Raji (cell line): ENCODE measurements around the gene ARRDC5.
A peak's percentile ranks its signal among the peaks of the same experiment; 100 is the strongest.

Experiments
- POLR2A ChIP-seq: IDR thresholded peaks from 2 replicates; pipeline ENCODE4 v1.6.1; 2011; ENCODE audit warnings: low read depth, low read length, control low read depth; ENCODE audit not compliant: insufficient read depth

The ARRDC5 gene

DNA sequence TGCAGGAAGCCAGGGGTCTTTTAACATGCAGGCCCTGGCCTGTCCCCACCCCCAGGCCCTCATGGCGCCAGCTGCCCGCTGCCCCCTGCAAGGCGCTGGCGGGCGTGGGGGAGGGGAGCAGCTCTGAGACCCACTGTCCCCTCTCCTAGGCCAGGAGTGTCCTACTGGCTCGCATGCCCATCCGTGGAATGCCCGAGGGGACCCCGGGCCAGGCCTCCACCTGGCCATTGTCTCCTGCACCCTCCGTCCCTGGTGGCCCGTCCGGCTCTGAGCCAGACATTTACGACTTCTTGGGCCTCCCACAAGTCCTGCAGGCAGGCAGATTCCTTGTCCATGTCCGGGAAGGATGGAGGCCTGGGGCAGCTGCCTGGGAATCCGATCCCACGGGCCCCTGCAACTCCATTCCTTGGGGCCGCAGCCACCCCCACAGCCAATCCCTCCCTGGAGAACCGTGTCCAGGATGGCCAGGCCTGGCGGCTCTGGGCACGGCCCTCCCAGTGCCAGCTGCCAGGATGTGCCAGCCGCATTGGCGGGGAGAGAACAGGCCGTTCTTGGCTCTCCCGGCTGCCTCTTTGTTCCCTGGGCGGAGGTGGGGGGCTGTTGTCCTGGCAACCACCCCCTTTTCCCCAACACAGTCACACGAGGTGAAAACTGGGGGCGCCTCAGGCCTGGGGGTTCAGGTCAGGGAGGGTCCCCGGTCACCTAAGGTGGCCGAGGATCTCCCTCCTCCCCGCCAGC is 24.8 kb downstream of the ARRDC5 start:
- TF ChIP-seq POLR2A: no peak

DNA sequence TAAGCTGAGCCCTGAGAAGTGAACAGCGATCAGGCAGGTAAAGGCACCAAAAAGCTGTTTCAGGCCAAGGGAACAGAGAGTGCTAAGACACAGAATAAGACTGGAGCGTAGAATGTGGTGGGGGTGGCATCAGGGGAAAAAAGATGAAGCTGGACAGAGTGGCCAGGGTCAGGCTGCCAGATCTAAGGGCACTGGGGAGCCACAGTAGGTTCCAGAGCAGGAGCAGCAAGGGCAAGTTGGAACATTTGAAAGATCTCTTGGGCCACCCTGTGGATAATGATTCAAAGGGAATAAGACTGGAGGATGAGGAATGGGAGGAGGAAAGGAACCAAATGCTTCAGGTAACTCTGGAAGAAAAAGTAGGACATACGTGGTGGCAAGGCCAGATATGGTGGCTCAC is 28.8 kb downstream of the ARRDC5 start:
- TF ChIP-seq POLR2A: no peak

DNA sequence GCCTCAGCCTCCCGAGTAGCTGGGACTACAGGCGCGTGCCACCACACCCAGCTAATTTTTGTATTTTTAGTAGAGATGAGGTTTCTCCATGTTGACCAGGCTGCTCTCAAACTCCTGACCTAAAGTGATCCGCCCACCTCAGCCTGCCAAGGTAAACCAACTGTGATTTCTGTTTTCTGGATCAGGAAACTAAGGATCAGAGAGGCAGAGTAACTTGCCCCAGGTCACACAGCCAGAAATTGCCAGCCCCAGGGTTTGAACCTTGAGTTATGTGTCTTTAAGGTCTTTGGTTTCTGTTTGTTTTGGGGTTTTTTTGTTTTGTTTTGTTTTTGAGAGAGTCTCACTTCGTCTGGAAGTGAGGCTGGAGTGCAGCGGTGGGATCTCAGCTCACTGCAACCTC is 31.0 kb downstream of the ARRDC5 start:
- TF ChIP-seq POLR2A: no peak

DNA sequence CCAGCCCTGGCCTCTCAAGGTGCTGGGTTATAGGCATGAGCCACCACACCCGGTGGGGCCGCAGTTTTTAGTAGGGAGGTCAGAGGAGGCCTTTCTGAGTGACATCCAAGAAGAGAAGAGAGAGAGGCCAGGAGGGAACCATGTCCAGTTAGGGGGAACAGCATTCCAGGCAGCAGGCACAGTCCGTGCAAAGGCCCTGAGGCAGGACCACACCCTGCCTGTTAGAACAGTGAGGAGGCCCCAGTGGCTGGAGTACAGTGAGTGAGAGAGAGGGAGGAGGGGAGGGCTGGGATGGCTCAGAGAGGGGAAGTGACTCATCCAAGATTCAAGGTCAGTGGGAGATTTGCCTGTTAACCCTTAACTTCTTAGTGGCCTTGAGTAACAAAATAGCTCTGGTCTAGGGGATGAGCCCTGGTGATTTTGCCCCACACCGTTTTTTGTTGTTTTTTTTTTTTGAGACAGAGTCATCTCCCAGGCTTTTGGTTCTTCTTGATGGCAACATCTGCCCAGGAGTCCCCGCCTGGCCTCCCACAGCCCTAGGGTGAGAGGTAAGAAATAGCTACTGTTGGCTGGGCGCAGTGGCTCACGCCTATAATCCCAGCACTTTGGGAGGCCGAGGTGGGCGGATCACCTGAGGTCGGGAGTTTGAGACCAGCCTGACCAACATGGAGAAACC is 32.5 kb downstream of the ARRDC5 start:
- TF ChIP-seq POLR2A: no peak

DNA sequence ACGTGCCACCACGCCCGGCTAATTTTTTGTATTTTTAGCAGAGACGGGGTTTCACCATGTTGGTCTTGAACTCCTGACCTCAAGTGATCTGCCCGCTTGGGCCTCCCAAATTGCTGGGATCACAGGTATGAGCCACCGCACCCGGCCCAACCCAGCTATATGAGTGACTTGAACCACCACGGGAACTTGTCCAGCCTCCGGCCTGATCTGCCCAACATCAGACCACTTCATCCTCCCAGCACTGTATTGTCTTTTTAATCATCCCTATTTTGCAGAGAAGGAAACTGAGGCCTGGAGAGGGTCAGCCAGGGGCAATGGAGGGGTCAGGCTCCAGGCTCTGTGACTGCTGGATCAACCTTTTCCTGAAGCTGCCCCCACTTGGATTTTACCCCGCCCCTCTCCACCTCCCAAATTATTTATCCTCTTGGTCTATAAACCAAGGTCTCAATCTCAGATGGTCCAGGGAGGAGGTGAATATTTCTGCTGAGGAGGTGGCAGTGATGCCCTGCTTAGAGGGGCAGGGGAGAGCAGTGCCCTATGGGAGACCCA is 34.3 kb downstream of the ARRDC5 start:
- TF ChIP-seq POLR2A: no peak

DNA sequence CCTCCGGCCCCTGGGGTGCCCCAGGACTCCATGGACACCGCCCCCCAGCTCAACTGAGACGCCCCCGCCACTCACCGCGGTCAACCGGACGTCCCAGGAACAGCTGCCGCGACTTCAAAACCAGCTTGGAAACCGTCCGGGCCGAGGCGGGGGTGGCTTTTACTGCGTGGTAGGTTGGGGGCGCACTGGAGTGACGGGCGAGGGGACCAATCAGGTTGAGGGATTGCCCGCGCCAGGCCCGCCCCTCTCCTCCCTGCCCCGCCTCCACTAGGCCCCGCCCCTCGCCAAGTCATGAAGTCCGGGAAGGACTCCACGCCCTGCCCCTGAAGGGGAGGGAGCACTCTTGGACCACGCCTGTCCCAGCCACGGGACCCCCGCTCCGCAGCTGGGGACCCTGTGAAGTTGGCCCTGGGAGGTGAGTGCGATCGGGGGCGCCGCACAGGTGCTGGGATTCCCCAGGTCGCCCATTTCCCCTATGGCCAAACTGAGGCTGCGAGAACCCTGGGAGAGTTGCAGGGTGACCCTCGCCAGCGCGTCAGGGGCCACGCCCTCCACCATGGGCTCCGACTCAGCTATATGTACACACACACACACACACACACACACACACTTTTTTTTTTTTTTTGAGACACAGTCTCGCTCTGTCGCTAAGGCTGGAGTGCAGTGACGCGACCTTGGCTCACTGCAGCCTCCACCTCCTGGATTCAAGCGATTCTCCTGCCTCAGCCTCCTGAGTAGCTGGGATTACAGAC is 35.0 kb downstream of the ARRDC5 start, which contains the start of gene PLIN3:
TSS of gene PLIN3 (minus strand) at position 134 of the 752 bp plus-strand sequence. CDS start 6,273 bp downstream, outside the sequence.
- peak; percentile 45 for TF ChIP-seq POLR2A

DNA sequence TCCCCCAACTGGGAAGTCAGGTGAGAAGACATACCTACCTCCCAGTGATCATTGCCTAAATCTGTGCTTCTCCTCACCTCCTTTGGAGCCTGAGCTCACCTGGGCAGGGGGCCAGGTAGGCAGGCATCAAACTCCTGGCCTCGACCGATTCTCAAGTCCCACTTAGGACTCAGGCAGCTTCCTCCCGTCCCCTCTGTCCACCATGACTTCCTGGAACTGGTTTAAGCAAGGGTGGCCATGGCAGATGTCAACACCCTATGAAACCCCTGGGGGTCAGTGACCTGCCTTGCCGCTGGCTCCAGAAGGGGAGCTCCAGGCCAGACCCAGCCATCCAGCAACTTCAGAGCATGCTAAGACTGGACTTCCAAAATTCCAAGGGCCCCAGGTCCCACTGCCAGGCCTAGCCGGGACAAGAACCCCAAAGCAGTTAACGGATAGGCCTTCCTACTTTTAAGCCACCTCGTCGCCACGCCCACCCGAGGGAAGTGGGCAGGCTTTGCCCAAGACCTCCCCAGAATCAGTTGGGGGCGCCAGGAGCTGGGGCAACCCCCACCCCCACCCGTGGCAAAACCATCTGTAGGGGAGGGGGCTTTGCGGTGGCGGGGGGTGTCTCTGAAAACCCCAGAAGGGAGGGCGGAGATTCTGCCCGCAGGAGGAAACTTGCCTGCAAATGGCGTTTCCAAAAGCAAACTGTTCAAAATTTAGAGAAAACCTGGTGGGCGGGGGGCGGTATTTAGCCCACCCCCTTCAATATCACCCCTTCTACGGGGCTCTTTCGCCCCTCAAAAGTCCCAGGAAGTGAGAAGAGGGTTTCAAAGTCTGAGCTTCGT is 35.9 kb downstream of the ARRDC5 start:
- no peak for TF ChIP-seq POLR2A

DNA sequence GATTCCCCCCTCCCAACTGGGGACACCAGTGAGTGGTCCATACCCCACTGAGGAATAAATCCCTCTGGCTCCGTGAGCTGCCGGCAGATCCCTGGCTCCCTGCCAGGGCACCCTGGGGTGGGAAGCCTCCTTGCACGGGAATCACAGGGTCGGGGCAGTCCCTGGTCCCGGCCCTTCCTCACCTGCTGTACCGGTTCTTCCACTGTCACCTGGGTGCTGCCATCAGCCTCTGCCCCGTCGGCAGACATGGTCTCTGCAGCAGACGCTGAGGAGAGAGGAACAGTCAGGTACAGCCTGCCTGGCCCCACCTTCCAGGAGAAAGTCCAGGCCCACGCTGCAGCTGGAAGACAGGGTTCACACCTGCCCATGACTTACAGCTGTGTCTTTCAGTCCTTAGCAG is 41.5 kb downstream of the ARRDC5 start:
- no peak for TF ChIP-seq POLR2A

DNA sequence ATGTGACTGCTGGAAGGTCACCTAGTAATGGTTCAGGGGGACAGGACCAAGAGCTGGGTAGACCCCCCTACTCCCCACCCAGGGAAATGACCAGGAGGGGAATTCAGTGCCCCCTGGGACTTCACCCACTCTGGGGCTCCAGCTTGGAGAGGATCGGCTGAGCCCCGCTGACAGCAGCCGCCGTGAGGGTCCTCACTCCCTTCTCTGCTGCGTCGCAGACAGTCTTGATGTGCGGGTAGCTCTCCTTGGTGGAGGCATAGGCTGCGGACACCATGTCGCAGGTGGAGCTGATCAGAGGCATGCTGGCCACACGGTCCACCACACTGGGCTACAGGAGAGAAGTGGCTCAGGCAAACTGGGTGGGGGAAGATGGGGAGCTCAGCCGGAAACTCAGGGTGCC is 43.0 kb downstream of the ARRDC5 start:
- TF ChIP-seq POLR2A: no peak

DNA sequence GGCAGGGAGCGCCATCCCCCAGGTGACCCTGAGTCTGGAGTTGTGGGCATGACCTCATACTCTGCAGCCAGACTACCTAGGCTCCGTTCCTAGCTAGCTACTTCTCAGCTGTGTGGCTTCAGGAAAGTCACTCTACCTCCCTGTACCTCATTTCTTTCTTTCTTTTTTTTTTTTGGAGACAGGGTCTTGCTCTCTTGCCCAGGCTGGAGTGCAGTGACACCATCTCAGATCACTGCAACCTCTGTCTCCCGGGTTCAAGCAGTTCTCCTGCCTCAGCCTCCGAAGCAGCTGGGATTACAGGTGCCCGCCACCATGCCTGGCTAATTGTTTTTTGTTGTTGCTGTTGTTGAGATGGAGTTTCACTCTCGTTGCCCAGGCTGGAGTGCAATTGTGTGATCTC is 50.2 kb downstream of the ARRDC5 start:
- TF ChIP-seq POLR2A: no peak

DNA sequence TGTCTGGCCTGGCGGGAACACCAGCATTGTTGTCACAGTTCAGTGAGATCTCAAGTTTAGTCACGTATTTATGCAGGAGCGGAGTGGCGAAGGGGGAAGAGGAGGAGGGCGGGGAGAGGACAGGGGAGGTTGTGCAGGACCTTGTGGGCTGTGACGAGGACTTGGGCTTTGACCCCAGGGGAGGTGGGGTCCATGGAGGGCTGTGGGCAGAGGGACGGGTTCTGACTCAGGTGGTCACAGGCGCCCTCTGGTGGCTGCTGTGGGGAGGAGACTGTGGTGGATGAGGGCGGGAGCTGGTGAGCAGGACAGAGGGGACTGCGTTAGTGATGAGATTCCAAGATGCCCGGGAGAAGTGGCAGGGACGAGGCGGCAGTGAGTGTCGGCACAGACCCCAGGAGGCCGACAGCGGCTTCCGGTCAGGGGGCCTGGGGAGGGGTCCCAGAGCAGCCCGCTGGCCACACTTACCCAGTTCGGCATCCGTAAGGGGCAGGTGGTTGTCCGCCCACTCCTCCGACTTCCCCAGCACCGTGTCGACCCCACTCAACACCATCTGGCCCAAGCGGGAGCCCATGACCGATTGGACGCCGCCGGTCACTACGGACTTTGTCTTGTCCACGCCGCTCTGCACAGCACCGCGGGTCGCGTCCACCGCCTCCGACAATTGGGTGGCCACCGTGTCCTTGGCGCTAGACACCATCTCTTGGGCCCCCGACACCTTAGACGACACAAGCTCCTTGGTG is 51.0 kb downstream of the ARRDC5 start:
- no peak for TF ChIP-seq POLR2A

DNA sequence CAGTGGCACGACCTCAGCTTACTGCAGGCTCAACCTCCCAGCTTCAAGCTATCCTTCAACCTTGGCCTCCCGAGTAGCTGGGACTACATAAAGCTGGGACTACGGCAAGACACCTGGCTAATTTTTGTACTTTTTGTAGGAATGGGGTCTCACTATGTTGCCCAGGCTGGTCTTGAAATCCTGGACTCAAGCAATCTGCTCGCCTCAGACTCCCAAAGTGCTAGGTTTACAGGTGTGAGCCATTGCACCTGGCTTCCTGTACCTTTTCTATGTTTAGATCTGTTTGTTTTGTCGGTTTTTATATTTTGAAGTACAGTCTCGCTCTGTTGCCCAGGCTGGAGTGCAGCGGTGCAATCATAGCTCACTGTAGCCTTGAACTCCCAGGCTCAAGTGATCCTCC is 53.7 kb downstream of the ARRDC5 start:
- TF ChIP-seq POLR2A: no peak

DNA sequence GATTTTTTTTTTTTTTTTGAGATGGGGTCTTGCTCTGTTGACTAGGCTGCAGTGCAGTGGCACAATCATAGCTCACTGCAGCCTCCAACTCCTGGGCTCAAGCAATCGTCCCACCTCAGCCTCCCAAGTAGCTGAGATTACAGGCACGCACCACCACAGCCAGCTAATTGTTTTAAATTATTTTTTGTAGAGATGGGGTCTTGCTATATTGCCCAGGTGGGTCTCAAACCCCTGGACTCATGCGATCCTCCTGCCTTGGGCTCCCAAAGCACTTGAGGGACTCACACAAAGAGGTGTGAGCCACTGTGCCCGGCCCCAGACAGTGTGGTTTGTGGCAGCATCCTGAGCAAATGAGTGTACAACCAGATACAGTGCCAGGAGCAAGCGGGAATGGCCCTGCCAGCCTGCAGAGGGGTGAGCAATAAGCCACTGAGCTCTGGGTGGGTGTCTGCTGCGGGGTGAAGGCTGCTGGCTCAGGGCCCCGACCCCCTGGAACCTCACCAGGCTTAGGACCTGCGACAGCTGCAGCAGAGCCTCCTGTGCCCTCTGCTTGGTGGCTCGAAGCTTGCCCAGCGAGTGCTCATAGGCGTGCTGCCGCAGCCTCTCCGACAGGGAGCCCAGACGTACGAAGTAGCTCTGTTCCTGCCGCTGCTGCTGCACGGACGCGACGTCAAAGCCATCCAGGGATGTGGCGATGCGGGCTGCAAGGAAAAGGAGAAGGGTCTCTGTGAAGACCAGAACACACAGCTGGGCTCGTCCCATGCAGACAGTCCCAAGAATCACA is 55.3 kb downstream of the ARRDC5 start:
- no peak for TF ChIP-seq POLR2A
